GM12878 (cell line): Measurements from ENCODE around the gene ZSCAN22. TPM values are rescaled to one million over a fixed set of nuclear protein-coding genes. Genes with fewer than 3 reads are reported as not detected.
A peak's percentile ranks its signal among the peaks of the same experiment; 100 is the strongest.

Experiments used
- CHD2 ChIP-seq: IDR thresholded peaks from 2 replicates; pipeline ENCODE4 v1.6.1; 2011; ENCODE audit warnings: low read depth, low read length, improper control_type of control experiment, borderline replicate concordance
- ELK1 ChIP-seq: IDR thresholded peaks from 2 replicates; pipeline ENCODE4 v1.6.1; 2012; ENCODE audit warnings: low read depth, low read length, improper control_type of control experiment
- HDAC6 ChIP-seq: fragments of 200-600 bp; sonication (generic); IDR thresholded peaks from one replicate; pipeline ENCODE4 v1.8.0; 2017; ENCODE audit warnings: antibody characterized with exemption; ENCODE audit not compliant: unreplicated experiment
- LARP7 ChIP-seq: fragments of 450-650 bp; IDR thresholded peaks from 2 replicates; pipeline ENCODE4 v1.6.1; 2017; ENCODE audit warnings: mild to moderate bottlenecking
- PAX8 ChIP-seq: fragments of 450-650 bp; IDR thresholded peaks from 2 replicates; pipeline ENCODE4 v1.6.1; 2017; ENCODE audit warnings: mild to moderate bottlenecking, moderate library complexity
- PML ChIP-seq: IDR thresholded peaks from 2 replicates; pipeline ENCODE4 v1.6.1; 2012; ENCODE audit warnings: low read length, inconsistent platforms
- POLR2A ChIP-seq: IDR thresholded peaks from 2 replicates; pipeline ENCODE4 v1.6.1; 2011; ENCODE audit warnings: low read depth, mild to moderate bottlenecking, low read length
- RELA ChIP-seq: fragments of 450-650 bp; IDR thresholded peaks from 2 replicates; pipeline ENCODE4 v1.8.0; 2014; ENCODE audit warnings: borderline replicate concordance; ENCODE audit not compliant: partially characterized antibody
- SIX5 ChIP-seq: IDR thresholded peaks from 2 replicates; pipeline ENCODE4 v1.6.1; 2011; ENCODE audit warnings: mild to moderate bottlenecking, low read depth, low read length, moderate library complexity; ENCODE audit not compliant: severe bottlenecking
- SREBF1 ChIP-seq: IDR thresholded peaks from 2 replicates; pipeline ENCODE4 v1.6.1; 2012; ENCODE audit warnings: mild to moderate bottlenecking, low read length
- SRF ChIP-seq, 2 experiments: IDR thresholded peaks; 2 replicates each; pipeline ENCODE4 v1.6.1; 2011; ENCODE audit warnings: low read depth in 2 of 2, low read length in 2 of 2, mild to moderate bottlenecking in 1 of 2, moderate library complexity in 1 of 2
- USF1 ChIP-seq: IDR thresholded peaks from 2 replicates; pipeline ENCODE4 v1.6.1; 2011; ENCODE audit warnings: borderline replicate concordance, low read depth, mild to moderate bottlenecking, moderate library complexity, mixed read lengths, low read length; ENCODE audit not compliant: insufficient read depth; ENCODE audit errors: extremely low read length
- ZBTB40 ChIP-seq: fragments of 450-650 bp; IDR thresholded peaks from 2 replicates; pipeline ENCODE4 v1.6.1; 2016; ENCODE audit warnings: mild to moderate bottlenecking, moderate library complexity, borderline replicate concordance
- ZNF274 ChIP-seq: IDR thresholded peaks from one replicate; pipeline ENCODE4 v1.8.0; 2011; ENCODE audit not compliant: insufficient read length, insufficient read depth
- polyA plus RNA-seq, 11 experiments: library from polyadenylated mRNA; depleted of rRNA in 4 of 11; unstranded in 6 of 11; stranded (reverse) in 5 of 11; fragments of >200 nt; fragmentation: Nextera tagmentation in 4 of 11; fragmentation: Illumina TruSeq in 1 of 11; extraction: Ambion mirVana in 4 of 11; extraction: Trizol in 1 of 11; gene quantifications; 1 replicate in 1 of 11; 2 replicates in 10 of 11; pipeline versions ENCODE4 v1.2.1 to v1.2.3, GENCODE V29; 2011 to 2016; ENCODE audit warnings: inconsistent platforms in 2 of 11, missing spikeins in 2 of 11, low read depth in 1 of 11
- total RNA-seq, 4 experiments: library from RNA; depleted of rRNA in 3 of 4; stranded (reverse); fragments of >200 nt in 3 of 4; fragmentation: Illumina TruSeq in 1 of 4; extraction: Trizol in 1 of 4; gene quantifications; 2 replicates each; pipeline versions ENCODE4 v1.2.1 to v1.2.3, GENCODE V29; 2013 to 2021
- TF ChIP-seq, protein P1 (sequence below), 3 experiments: IDR thresholded peaks in 2 of 3; conservative IDR thresholded peaks in 1 of 3; 2 replicates each; pipeline ENCODE4 v1.5.1; 2011; ENCODE audit warnings: low read depth in 3 of 3, low read length in 3 of 3, mild to moderate bottlenecking in 3 of 3, control low read depth in 2 of 3, moderate library complexity in 2 of 3, inconsistent platforms in 1 of 3, mixed read lengths in 1 of 3; ENCODE audit not compliant: control insufficient read depth in 2 of 3, insufficient read depth in 1 of 3; ENCODE audit errors: extremely low read depth in 1 of 3
- TF ChIP-seq, protein P2 (sequence below): fragments of 450-650 bp; IDR thresholded peaks from 2 replicates; pipeline ENCODE4 v1.6.1; 2017; ENCODE audit warnings: mild to moderate bottlenecking

The ZSCAN22 gene
- total and polyA plus RNA-seq, 10 of the 15 experiments (the other 5 are each of a cell fraction or from before 2014, with no cell fraction given): 0.49 to 3.9 (median 2.6) TPM

GRCh38 chr19:58305065-58305931 is 21.5 kb upstream of the ZSCAN22 start, which contains the start of gene ERVK3-1 (continued):
- TF ChIP-seq ZBTB40 (peak; percentile 95), ELK1 (peak; percentile 99), SRF (IDR thresholded peaks at IDR 0.05; ENCODE audit: low read depth in 2 of 2, low read length in 2 of 2) (0 out of 4 replicates have a peak, but pooled peaks of 1 of the 2 experiments have one; percentile 58), SIX5 (peak; percentile 96), CHD2 (peak; percentile 76), HDAC6 (no peak), PML (peak; percentile 94), POLR2A (peak; percentile 100), USF1 (no peak), LARP7 (peak; percentile 75; the same call in 1 of the 2 replicates), PAX8 (no peak), RELA (no peak), SREBF1 (peak; percentile 28; the same call in 1 of the 2 replicates), ZNF274 (no peak)
- TF ChIP-seq, protein P1, sequence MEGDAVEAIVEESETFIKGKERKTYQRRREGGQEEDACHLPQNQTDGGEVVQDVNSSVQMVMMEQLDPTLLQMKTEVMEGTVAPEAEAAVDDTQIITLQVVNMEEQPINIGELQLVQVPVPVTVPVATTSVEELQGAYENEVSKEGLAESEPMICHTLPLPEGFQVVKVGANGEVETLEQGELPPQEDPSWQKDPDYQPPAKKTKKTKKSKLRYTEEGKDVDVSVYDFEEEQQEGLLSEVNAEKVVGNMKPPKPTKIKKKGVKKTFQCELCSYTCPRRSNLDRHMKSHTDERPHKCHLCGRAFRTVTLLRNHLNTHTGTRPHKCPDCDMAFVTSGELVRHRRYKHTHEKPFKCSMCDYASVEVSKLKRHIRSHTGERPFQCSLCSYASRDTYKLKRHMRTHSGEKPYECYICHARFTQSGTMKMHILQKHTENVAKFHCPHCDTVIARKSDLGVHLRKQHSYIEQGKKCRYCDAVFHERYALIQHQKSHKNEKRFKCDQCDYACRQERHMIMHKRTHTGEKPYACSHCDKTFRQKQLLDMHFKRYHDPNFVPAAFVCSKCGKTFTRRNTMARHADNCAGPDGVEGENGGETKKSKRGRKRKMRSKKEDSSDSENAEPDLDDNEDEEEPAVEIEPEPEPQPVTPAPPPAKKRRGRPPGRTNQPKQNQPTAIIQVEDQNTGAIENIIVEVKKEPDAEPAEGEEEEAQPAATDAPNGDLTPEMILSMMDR (IDR thresholded peaks at IDR 0.05 in 2 of 3, conservative IDR thresholded peaks at IDR 0.05 in 1 of 3; ENCODE audit: control insufficient read depth in 2 of 3, extremely low read depth in 1 of 3, insufficient read depth in 1 of 3, low read depth in 3 of 3, low read length in 3 of 3): no peak
- TF ChIP-seq, protein P2, sequence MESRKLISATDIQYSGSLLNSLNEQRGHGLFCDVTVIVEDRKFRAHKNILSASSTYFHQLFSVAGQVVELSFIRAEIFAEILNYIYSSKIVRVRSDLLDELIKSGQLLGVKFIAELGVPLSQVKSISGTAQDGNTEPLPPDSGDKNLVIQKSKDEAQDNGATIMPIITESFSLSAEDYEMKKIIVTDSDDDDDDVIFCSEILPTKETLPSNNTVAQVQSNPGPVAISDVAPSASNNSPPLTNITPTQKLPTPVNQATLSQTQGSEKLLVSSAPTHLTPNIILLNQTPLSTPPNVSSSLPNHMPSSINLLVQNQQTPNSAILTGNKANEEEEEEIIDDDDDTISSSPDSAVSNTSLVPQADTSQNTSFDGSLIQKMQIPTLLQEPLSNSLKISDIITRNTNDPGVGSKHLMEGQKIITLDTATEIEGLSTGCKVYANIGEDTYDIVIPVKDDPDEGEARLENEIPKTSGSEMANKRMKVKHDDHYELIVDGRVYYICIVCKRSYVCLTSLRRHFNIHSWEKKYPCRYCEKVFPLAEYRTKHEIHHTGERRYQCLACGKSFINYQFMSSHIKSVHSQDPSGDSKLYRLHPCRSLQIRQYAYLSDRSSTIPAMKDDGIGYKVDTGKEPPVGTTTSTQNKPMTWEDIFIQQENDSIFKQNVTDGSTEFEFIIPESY: no peak
